HL-60 (cell line): Measurements from ENCODE around the gene SMCO2.

Source experiments
- DNase-seq, 2 experiments: peaks; one replicate each; pipeline ENCODE4 v3.0.0-alpha.2; 2010 to 2020; ENCODE audit warnings: low read depth in 1 of 2, low spot score in 1 of 2
- H3K27ac ChIP-seq: fragments of 250-450 bp; sonication (Bioruptor Pico); replicated peaks from 2 replicates; pipeline ENCODE4 v1.5.1; 2020; ENCODE audit warnings: mild to moderate bottlenecking, moderate library complexity
- H3K27me3 ChIP-seq: fragments of 250-450 bp; sonication (Bioruptor Pico); 2 replicates; pipeline ENCODE4 v1.5.1; 2021; ENCODE audit warnings: mild to moderate bottlenecking, moderate library complexity; ENCODE audit not compliant: insufficient read depth, poor library complexity, severe bottlenecking
- H3K4me3 ChIP-seq: replicated peaks from 2 replicates; pipeline ENCODE4 v1.5.1; 2011; ENCODE audit warnings: mild to moderate bottlenecking, control low read depth, low read length; ENCODE audit not compliant: insufficient read depth
- GABPA ChIP-seq: IDR thresholded peaks from 2 replicates; pipeline ENCODE4 v1.6.1; 2012; ENCODE audit warnings: low read depth
- POLR2AphosphoS5 ChIP-seq: IDR thresholded peaks from 2 replicates; pipeline ENCODE4 v1.6.1; 2012; ENCODE audit warnings: low read depth
- SPI1 ChIP-seq: IDR thresholded peaks from 2 replicates; pipeline ENCODE4 v1.6.1; 2012; ENCODE audit warnings: low read depth, mild to moderate bottlenecking, borderline replicate concordance
- TF ChIP-seq, protein P1 (sequence below): IDR thresholded peaks from one replicate; pipeline ENCODE4 v1.5.1; 2011; ENCODE audit warnings: low read length, control low read depth, inconsistent platforms; ENCODE audit not compliant: insufficient read depth
- TF ChIP-seq, protein P2 (sequence below): IDR thresholded peaks from 2 replicates; pipeline ENCODE4 v1.6.1; 2012; ENCODE audit warnings: low read depth; ENCODE audit not compliant: insufficient replicate concordance

SMCO2 gene

GRCh38 chr12:27513155-27513824 lies 66.8 kb downstream of the SMCO2 start:
- Histone ChIP-seq H3K27ac (no peak overlapping the region), H3K4me3 (no peak overlapping the region), H3K27me3 (peaks cover 3% of the 10 kb centered on the region)
- no peak for DNase-seq
- TF ChIP-seq SPI1 (no peak), GABPA (no peak), POLR2AphosphoS5 (no peak)
- TF ChIP-seq, protein P1, sequence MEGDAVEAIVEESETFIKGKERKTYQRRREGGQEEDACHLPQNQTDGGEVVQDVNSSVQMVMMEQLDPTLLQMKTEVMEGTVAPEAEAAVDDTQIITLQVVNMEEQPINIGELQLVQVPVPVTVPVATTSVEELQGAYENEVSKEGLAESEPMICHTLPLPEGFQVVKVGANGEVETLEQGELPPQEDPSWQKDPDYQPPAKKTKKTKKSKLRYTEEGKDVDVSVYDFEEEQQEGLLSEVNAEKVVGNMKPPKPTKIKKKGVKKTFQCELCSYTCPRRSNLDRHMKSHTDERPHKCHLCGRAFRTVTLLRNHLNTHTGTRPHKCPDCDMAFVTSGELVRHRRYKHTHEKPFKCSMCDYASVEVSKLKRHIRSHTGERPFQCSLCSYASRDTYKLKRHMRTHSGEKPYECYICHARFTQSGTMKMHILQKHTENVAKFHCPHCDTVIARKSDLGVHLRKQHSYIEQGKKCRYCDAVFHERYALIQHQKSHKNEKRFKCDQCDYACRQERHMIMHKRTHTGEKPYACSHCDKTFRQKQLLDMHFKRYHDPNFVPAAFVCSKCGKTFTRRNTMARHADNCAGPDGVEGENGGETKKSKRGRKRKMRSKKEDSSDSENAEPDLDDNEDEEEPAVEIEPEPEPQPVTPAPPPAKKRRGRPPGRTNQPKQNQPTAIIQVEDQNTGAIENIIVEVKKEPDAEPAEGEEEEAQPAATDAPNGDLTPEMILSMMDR, result no peak
- TF ChIP-seq, protein P2, sequence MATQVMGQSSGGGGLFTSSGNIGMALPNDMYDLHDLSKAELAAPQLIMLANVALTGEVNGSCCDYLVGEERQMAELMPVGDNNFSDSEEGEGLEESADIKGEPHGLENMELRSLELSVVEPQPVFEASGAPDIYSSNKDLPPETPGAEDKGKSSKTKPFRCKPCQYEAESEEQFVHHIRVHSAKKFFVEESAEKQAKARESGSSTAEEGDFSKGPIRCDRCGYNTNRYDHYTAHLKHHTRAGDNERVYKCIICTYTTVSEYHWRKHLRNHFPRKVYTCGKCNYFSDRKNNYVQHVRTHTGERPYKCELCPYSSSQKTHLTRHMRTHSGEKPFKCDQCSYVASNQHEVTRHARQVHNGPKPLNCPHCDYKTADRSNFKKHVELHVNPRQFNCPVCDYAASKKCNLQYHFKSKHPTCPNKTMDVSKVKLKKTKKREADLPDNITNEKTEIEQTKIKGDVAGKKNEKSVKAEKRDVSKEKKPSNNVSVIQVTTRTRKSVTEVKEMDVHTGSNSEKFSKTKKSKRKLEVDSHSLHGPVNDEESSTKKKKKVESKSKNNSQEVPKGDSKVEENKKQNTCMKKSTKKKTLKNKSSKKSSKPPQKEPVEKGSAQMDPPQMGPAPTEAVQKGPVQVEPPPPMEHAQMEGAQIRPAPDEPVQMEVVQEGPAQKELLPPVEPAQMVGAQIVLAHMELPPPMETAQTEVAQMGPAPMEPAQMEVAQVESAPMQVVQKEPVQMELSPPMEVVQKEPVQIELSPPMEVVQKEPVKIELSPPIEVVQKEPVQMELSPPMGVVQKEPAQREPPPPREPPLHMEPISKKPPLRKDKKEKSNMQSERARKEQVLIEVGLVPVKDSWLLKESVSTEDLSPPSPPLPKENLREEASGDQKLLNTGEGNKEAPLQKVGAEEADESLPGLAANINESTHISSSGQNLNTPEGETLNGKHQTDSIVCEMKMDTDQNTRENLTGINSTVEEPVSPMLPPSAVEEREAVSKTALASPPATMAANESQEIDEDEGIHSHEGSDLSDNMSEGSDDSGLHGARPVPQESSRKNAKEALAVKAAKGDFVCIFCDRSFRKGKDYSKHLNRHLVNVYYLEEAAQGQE, result no peak

DNA sequence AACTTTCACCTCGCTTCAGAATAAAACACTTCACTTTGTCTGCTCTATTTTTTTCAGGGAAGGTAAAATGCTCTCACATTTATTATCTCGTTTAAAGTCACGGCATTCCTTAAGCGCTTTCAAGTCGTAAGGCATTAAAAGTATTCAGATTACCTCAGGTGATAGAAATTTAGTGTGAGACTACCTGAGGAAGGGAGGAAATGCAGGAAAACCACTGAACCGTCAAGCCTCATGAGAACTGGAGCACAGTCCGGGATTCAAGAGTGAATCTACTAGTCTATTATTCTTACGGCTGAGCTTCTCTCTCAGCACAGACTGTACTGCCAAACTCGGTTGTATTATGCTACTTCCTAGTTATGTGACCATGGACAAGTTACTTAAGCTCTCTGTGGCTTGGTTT lies 69.1 kb downstream of the SMCO2 start:
- TF ChIP-seq SPI1 (no peak), POLR2AphosphoS5 (no peak)
- TF ChIP-seq, protein P1, result no peak
- TF ChIP-seq, protein P2, result no peak

DNA sequence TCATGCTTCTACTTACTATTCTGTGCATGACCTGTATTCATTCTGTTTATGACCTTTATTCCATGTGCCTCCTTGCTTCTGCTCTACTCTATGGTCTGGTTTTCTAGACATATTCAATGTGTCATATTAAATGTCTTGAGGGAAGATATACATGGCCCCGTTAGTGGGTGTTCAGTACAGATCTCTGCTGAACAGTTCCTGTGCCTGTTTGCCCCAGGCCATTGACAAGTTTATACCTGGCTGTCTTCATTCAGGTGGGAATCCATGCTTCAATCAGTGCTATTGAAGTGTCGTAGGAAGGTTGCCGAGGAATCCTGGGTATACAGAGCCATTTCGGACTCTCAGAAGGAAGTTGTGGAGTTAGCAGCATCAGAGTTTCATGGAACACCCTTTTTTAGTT lies 70.1 kb downstream of the SMCO2 start:
- Histone ChIP-seq H3K27ac (no peak overlapping the region), H3K27me3 (peaks cover 3% of the 10 kb centered on the region), H3K4me3 (no peak overlapping the region)
- no peak for DNase-seq
- TF ChIP-seq SPI1, result no peak
- TF ChIP-seq, protein P1, result no peak
- no peak for TF ChIP-seq GABPA
- TF ChIP-seq, protein P2, result no peak
- no peak for TF ChIP-seq POLR2AphosphoS5

More for the DNA sequence above, 69.1 kb downstream of the SMCO2 start:
- Histone ChIP-seq H3K4me3 (no peak overlapping the region), H3K27ac (no peak overlapping the region), H3K27me3 (peaks cover 5% of the 10 kb centered on the region)
- no peak for DNase-seq
